ENCODE results near the gene MTCL1.

Gene MTCL1

DNA sequence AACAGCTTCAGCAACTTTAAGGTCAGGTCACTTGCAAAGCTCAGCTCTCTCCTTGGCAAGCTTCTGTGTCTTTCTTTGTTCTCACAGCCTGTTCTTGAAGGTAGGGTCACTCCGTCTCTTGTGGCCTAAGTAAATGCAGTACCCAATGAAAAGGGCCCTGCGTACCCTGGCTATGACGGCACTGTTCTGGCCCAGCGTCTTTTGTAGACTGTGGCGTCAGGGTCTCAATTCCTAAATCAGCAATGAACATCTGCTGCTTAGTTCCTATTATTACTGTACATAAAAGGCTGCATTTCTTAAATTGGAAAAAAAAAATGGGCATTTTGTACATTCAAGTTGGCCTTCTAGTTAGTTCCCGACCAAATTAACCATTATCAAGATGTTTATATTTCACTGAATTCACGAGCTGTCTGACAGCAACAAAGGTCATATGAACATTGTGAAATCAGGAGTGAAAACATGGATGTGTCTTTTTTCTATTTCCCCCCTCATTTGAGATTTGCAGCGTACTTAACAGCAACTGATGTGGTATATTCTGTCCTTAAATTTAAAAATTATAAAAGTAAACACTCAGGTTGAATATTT, 17.0 kb upstream of the MTCL1 start:
- no peak for DNase-seq (ENCODE audit: low spot score)

GRCh38 chr18:8688816-8689215, 16.5 kb upstream of the MTCL1 start:
- DNase-seq (ENCODE audit: low spot score): no peak

GRCh38 chr18:8689517-8689916, 15.8 kb upstream of the MTCL1 start:
- DNase-seq (ENCODE audit: low spot score): no peak

DNA sequence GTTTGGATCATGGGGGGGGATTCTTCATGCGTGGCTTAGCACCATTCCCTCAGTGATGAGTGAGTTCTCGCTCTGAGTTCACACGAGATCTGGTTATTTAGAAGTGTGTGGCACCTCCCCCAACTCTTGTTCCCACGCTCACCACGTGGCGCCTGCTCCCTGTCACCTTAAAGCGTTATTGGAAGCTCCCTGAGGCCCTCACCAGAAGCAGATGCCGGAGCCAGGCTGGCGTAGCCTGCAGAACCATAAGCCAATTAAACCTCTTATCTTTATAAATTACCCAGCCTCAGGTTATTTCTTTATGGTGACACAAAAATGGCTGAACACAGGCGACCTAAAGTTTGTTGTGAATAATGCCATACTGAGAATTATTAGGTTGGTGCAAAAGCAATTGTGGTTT, 10.5 kb upstream of the MTCL1 start:
- DNase-seq (ENCODE audit: low spot score): no peak

DNA sequence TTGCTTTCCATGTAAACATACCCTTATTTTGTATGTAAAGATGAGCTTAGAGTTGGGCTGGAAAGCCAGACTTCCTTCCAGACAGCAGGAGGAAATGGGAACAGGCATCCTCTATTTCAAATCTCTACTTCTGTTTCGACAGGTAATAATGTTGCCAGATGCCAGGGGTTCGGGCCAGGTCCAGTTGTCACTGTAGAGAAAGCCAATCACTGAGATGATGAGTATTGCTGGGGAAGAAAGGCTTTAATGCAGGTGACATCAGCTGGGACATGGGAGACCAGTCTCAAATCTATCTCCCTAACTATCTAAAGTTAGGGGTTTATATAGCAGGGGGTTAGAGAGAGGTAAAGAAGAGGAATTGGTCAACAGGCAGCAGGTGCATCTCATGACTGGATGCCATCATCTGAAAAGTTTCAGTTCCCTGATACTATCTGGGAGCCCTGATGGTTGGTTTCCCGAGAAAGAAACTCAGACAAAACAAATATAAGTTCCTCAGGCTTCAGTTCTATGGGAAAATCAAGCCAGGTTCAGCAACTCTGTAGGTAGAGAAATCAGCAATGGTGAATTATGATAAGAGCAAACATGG, 9.3 kb upstream of the MTCL1 start:
- no peak for DNase-seq (ENCODE audit: low spot score)

- peak; percentile 82 for DNase-seq (ENCODE audit: low spot score)
These were observed 8.6 kb upstream of the MTCL1 start for GRCh38 chr18:8696749-8697211.

DNA sequence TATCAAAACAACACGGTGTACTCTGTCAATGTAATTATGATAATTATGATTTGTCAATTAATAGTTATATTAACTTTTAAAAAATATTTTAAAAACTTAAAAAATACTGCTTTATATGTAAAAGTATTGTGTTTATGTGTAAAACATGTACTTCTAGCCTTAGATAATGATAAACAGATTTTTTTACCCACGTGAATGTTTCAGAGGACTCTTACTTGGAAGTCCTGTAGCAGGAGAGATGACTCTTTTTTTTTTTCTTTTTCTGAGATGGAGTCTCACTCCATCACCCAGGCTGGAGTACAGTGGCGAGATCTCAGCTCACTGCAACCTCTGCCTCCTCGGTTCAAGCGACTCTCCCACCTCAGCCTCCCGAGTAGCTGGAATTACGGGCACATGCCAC, 6.2 kb upstream of the MTCL1 start:
- no peak for DNase-seq (ENCODE audit: low spot score)

DNA sequence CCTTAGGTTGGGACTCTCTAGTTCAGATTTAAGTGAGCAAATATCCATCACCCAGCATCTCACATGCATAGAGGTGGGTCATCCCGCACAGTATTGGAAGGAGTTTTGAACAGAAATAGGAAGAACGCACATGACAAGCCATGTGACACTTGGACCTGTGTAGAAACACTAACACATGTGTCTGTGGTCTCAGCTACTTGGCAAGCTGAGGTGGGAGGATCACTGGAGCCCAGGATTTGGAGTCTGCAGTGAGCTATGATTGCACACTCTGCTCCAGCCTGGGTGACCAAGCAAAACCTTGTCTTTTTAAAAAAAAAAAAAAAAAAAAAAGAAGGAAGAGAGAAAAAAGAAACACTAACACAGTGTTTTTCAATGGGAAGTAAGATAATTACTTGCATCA, 5.4 kb upstream of the MTCL1 start:
- DNase-seq (ENCODE audit: low spot score): no peak

DNA sequence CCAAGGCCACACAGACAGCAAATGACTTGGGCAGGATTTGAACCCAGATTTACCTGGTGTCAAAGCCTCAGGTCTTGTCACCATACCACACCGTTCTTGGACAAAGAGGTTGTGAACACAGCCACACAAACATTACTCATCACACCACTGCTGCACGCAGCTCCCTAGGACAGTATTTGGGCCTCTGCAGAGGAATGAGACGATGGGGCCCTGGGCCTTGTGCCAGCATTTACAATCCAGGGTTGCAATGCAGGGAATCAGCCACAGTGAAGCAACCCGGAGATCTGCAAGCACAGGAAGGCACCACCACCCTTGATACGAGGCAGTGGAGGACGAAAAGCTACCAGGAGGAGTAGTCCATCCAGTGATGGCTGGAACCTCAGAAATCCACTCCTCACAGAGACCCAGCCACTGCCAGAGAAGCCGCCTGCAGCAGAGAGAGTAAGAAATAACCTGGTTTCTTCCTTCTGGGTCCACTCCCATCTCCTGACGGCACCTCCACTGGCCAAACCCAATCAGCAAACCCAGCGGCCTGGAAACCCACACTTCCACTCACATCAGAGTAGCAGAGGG, 3.7 kb upstream of the MTCL1 start:
- peak; percentile 89 for DNase-seq (ENCODE audit: low spot score)

DNA sequence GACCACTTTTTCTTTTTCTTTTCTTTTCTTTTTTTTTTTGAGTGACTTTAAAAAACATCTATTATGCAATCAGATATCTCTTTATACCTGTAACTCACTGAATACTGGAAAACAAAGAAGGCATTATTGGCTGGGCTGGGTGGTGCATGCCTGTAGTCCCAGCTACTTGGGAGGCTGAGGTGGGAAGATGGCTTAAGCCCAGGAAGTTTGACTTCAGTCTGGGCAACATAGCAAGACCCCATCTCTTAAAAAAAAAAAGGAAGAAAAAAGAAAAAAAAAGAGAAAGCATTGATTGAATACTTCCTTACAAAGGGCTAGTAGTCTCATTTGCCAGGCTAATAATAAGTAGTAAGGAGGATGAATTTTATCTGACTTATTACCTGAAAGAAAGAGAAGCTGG, 2.7 kb upstream of the MTCL1 start:
- DNase-seq (ENCODE audit: low spot score): no peak

DNA sequence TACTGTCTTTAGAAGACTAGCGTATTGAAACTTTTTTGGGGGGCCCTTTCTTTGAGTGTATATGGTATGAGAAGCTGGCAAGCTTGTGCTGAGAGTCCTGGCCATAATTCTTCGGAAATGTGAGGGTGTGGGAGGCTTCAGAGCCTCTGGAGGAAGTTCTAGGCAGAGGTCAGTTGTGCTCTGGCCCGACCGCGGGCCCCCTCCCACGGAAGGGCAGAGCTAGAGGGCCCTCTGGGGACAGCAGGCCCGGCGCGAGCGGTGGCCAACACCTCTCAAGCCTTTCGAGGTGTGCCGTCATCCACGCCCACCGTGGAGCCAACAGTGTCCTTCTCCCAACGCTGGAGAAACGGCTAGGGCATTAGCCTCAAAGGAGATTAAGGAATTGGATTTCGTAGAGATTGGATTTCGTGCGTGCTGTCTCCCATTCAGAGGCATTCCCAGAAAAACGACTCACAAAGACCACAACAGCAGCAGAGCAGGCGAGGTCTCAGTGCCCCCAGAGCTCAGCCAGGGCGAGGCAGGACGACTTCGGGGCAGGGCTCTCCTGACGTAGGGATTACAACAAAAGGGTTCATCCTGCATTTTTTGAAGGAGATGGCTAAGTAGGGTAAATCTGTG, 2.2 kb upstream of the MTCL1 start:
- DNase-seq (ENCODE audit: low spot score): no peak

GRCh38 chr18:8703781-8704301, 1.5 kb upstream of the MTCL1 start:
- no peak for DNase-seq (ENCODE audit: low spot score)

GRCh38 chr18:8704361-8705237, 757 bp upstream of the MTCL1 start:
- DNase-seq (ENCODE audit: low spot score): peak; percentile 99

- DNase-seq (ENCODE audit: low spot score): peak; percentile 55
These were observed 820 bp downstream of the MTCL1 start for GRCh38 chr18:8705961-8706790.

GRCh38 chr18:8706791-8707555, 1.6 kb downstream of the MTCL1 start:
- DNase-seq (ENCODE audit: low spot score): peak; percentile 56

DNA sequence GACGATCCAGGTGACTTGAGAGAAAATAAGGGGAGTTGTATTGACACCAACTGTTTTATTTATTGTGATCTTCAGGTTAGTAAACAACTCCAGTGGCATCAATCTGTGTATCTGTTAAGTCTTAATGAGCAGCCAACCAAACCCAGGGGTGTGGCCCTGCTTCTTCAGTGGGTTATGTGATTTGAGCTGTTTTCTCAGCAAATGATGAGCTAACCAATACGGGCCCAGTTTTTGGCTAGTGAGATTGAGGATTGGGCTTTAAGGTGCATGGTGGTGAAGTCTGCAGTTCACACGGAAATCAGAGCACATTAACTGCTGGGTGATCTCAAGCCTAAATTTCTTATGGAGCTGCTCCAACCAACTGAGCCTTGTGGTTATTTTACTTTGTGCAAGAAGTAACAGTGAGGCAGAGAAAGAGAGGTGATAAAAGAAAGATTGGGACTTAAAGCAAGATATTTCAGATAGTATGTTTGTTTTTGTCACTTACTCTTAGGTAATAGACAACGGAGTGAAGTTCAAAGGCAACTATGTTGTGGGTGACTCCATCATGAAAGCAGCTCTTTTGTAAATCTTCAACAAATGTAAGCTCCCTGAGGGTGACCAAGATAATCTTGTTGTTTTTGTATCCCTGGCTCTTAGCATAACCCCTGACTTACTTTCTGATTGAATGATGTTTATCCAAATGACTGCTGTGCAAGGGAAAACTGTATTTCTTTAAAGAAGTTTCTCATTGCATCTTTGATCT, 2.4 kb downstream of the MTCL1 start:
- DNase-seq (ENCODE audit: low spot score): peak; percentile 22

DNA sequence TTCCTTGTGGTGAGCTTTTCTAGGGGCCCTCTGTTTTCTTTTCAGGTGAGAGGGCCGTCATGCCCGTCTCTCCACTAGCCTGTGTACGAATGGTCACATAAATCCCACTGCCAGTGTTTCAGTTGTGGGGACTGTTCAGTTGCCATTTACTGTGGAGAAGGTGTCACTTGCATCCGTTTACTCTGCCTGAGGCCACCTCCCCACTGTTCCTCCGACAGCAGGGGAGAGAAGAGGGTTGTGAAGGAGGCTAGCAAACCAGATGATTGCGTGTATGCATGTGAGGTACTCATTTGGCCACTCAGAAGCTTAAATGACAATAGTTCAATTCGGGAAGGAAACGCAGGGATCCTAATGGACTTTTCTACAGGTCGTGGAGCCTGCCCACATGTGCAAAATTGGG, 3.3 kb downstream of the MTCL1 start:
- DNase-seq (ENCODE audit: low spot score): no peak

DNA sequence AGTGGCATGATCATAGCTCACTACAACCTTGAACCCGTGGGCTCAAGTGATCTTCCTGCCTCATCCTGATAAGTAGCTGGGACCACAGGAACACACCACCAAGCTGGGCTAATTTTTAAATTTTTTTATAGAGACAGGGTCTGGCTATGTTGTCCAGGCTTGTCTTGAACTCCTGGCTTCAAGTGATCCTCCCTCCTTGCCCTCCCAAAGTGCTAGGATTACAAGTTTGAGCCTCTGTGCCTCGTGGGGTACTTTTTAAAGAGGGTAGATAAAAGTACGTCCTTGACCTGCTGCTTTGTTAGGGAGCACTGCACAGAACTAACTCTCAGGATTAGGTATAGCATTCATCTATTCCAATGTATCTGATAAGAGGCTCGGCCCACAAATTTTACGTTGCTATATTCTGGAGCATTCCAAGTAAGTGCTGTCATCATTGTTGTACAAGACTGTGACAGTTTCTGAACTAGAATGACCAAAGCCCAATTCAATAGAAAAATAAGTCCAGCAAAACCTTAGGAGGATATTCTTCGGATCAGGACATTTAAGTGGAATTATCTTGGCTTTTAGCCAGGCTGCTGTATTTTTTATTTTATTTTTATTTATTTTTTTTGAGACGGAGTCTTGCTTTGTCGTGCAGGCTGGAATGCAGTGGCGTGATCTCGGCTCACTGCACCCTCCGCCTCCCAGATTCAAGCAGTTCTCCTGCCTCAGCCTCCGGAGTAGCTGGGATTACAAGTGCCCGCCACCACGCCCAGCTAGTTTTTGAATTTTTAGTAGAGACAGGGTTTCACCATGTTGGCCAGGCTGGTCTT, 4.1 kb downstream of the MTCL1 start:
- DNase-seq (ENCODE audit: low spot score): no peak

DNA sequence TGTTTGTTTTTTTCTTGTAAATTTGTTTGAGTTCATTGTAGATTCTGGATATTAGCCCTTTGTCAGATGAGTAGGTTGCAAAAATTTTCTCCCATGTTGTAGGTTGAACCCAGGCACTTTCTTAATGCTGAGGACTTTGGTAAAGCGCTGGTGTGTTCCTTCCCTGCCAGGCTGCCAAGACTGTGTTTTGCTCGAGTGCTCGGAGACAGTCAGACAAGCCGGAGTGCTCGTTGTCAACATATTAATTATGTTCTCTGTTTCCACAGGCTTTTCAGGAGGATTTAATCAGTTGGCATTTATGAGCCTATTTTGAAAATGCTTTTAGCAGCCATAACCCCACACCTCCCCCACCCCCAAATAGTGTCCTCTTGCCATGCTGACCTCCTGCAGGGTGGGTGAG, 6.4 kb downstream of the MTCL1 start:
- DNase-seq (ENCODE audit: low spot score): no peak
